ENCODE data around the gene IRAG1.
"Not testable (repeated sequence)": the region's sequence is repeated elsewhere in the genome, so short reads cannot be mapped to it uniquely, and the experiment has no call there.

The IRAG1 gene

GRCh38 chr11:10708131-10708530 is 14.6 kb upstream of the IRAG1 start:
- DNase-seq: no peak

DNA sequence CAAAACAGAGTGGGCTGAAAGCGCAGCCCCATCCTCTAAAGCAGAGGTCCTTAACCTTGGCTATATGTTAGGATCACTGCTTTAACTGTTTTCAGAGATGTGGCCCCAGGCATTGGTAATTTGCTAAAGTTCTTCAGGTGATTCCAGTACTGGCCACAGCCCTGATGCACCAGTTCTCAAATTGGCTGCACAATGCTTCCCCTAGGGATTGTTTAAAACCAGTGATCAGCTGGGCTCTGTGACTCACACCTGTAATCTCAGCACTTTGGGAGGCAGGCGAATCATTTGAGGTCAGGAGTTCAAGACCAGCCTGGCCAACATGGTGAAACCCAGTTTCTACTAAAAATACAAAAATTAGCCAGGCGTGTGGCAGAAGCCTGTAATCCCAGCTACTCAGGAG is 8.4 kb upstream of the IRAG1 start:
- no peak for DNase-seq

GRCh38 chr11:10699072-10699471 is 5.5 kb upstream of the IRAG1 start:
- no peak for DNase-seq

- DNase-seq: no peak
Observed at GRCh38 chr11:10697323-10697620, 3.7 kb upstream of the IRAG1 start.

DNA sequence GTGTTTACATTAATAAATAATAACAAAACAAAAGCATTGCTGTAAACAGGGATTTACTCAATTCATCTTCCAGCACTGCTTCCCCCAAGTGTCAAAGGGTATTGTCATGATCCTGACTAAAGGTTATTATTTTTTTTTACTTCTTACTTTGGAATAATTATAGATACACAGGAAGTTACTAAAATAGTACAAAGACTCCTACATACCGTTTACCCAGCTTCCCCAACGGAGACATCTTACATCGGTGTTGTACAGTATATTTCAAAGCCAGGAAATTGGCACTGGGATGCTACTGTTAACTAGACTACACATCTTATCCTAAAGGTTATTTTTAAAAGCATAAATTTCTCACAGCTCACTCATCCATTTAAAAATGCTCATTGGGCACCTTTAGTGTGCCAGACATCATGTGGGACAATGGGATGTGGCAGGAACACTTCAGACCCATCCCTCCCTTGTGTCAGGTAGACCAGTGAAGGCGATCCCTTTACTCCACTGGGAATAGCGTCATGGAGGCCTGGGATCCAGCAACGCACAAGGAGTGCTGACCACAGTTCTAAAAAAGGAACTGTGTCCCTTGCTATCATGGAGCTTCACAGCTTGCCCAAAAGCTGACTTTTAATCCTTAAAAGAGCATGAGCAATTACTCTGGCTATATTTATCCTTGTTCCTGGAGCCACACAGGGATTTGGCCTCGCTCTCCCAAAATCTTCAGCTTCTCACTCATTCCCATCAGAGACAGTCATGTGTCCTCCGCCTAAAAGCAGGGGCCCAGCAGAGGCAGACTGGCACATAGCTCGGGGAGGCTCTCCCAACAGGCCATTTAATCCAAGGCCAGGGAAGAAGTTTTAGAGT is 3.1 kb upstream of the IRAG1 start:
- no peak for DNase-seq

DNA sequence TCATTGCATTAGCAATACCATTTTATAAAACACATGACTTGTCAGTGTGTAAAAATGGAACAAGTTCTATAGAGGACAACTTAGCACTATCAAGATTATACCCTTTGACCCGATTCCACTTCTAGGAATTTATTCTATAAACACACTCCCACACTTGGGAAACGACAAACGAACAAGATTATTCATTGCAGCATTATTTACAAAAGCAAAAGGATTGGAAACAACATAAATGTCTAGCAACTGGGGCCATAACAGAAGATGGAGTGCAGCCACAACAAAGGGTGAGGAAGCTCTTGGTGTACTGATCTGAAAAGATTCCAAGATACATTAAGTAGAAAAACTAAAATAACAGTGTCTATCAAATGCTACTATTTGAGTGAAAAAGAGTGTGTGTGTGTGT is 2.3 kb upstream of the IRAG1 start:
- DNase-seq: no peak

DNA sequence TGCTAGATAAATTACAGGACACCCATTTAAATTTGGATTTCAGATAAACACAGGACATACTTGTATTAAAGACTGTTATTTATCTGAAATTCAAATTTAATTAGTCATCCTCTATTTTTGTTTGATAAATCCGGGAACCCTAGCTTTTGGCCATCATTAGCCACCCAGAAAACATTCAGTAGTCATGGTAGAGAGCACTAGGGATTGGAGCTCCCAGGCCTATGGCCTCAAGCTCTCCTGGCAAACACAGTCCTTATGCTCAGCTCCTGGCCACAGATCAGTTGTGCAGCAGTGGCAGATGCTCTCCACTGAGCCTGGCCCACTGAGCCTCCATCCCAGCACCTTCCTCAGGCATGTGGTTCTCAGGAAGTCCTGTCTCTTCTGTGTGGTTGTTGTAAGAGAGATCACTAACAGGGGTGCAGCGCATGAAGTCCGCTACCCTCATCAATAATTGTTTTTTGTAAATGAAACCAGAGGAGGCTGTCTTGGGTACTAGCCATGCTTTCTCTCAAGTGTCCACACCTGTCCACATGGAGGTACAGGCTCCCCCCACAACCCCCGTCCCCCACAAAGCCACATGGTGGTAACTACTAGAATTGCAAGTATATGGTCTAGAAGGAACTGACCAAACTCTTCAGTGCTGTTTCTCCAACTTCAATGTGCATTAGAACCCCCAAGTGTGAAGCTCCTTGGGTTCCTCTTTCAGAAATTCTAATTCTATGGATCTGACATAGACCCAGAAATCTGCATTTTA is 1.1 kb upstream of the IRAG1 start:
- no peak for DNase-seq

DNA sequence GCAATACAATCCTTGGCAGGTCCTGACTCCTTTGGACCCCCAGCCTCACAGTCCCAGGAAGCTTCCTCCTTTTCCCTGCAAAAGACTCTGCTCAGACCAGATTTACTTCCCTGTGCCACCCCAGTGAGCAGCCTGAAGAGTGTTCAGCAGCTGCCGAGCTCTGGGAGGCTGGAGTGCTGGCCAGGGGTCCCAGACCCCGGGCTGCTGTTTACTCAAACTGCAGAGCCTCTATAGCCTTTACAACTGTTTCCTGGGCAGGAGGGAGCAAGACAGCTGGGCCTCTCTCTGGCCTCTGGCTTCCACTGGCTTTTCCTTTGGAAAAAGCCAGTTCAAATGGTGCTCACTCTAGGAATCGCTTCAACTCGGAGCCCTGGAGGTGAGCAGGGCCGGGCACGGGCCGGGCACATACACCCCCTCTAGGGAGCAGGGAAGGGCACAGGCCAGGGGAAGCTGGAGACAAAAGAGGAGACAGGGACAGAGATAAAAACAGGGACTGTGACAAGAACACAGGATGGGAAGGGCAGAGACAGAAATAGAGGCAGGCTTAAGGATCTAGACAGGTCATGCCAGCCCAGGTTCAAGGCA is 932 bp downstream of the IRAG1 start:
- DNase-seq: no peak

DNA sequence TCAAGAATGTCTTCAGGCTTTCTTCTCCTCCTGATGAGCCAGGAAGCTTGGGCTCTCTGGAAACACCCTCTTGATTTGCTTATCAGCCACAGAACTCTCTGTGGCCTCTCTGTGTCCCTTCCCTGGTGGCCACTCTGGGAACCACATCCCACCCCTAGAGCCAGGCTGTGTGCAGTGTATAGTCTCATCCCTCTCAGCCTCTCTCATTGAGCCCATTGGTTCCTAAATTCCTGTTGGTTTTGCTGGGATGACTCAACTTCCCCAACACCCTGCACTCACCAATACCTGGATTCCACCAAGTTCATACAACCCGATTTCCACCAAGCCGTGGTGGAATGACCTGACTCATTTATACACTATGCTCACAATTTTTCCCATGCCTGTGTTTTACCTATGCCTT is 5.2 kb downstream of the IRAG1 start:
- DNase-seq: no peak

DNA sequence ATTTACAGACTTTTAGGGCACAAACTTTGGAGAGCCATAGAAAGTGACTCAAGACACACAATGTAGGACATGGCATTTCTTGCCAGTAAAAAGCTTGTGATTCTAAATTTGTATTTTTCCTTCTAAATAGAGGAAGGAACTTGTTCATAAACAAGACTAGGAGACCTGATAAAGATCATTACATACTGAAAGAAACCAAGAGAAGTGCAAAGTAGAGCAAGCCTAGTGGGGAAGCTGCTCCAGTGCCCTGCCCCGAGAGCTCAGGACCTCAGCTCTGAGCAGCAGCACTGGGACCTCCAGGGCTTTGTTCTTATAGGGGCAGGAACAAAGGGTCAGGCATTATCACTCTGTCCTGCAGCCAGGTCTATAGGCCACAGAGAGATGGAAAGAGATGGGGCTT is 7.2 kb downstream of the IRAG1 start:
- no peak for DNase-seq

DNA sequence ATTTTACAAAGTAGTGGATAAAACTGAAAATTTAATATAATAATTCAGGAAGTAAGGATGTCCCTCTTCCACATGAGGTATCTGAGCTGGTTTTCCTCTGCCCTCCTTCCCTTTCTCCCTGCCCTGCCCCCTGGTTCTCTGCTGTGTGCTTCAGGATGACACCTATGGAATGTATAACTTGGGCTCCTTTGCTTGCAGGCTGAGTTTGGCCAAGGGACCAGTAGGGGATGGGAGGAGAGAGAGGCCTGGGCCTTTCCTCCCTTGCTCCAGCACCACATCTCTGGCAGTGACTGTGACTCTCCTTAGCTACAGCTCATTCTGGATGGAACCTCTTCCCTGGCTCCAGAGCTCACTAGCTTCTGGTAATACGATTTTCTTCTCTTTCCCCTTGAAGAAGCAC is 10.1 kb downstream of the IRAG1 start:
- no peak for DNase-seq

GRCh38 chr11:10680956-10681487 is 12.5 kb downstream of the IRAG1 start:
- no peak for DNase-seq

- DNase-seq: not testable (repeated sequence)
Observed at GRCh38 chr11:10680279-10680678, 13.3 kb downstream of the IRAG1 start.

GRCh38 chr11:10679644-10680043 is 13.9 kb downstream of the IRAG1 start:
- no peak for DNase-seq

DNA sequence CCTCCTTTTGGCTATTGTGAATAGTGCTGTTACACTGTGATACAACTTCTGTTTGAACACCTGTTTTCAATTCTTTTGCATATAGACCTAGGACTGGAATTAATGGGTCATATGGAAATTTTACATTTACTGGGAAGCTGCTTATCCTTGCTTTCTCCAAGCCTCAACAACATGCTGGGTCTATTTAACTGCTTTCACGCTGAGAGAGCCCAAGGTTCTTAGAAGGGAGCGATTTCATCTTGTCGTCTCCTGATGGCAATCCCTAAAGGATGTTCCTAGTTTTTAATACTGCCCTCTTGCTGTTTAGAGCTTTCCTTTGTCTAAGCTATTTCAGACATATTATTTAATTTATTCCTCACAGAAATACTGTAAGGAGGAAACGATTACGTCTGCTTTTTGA is 15.5 kb downstream of the IRAG1 start:
- DNase-seq: no peak

DNA sequence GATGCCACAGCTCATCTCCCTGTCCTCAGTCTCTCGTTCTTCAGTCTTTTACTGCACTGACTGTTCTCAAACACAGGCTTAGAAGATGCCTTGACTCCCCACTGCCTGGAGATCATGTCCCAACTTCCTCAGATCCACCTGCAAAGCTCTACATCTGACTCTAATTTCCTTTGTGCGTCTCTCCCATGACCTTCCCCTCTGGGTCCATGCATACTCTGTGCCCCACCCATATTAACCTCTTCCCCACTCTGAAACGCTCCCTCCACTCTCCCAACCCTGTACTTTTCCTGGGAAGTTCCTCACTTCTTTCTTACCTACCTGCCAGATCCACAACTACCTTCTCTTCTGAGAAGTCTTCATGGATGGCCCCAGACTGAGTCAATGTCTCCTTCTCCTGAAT is 16.6 kb downstream of the IRAG1 start:
- no peak for DNase-seq

- DNase-seq: no peak
Observed at GRCh38 chr11:10674911-10675440, 18.6 kb downstream of the IRAG1 start.

- DNase-seq: no peak
Observed at GRCh38 chr11:10674440-10674855, 19.1 kb downstream of the IRAG1 start.

DNA sequence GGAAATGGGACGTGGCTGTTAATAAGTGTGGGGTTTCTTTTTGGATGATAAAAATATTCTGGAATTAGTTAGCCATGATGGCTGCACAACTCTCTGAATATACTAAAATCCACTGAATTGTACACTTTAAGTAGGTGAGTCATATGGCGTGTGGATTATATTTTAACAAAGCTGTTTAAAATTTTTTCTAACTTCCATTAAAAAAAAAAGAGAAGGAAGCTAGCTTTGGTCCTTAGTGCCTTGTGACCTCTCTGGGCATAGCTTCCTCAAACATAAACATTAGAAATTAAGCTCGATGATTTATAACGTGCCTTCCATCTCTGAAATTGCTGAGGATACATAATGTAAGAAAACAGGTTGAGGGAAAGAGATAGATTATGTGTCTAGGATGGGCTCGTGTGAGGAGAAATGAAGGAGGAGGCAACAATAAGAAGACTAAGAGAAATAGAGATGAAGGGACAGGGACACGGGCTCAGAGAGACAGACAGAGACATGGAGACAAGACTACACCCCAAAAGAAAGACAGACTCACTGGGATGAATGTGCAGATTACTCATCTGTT is 20.0 kb downstream of the IRAG1 start:
- DNase-seq: no peak

DNA sequence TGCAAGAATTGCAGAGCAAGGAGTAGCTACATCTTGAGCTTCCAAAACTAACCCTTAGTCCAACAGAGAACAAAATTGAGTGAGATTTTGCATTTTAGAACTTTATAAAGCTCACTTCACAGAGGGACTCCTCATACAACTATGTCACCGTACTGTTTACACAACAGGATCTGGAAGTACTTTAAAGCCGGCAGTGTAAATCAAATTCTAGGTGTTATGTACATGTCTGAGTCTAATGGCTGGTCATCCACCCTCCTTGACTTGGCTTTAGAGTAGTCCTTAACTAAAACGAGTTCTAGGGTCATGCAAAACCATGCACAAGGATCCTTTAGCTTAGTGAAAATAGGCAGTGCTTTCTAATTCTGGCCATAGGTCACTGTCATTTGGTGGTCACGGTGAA is 23.5 kb downstream of the IRAG1 start:
- no peak for DNase-seq

DNA sequence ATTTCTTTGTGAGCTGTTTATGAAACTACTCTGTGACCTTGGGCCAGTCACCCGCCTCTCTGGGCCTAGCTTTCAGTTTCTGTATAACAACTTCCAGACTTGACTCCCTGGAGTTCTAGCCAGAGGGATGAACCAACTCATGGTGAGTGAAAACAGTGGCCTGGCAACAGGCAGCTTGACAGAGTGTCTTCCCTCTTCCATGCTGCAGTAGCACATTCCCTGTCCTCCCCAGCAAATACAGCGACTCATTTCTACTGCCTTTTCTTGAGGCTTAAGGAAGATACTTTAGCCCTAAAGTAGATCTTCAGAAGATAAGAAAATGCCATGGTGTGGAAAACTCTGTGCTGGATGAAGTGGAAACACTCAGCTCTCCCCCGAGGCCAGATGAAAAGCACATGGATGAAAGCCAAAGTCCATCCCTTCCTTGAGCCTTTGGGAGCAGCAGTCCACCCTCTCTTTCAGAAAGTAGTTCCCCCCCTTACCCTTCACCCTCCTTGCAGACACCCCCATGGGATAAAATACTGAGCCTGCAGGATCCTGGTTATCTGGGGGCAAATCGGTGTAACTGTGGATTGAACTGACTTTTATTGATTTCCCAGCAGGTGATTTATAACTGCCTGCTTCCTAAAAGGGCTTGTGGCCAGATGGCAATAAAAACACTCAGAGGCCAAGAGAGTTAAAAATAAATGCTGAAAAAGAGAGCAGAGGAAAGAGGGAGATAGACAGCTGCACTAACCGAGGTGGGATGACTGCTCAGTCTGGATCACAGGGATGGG is 24.1 kb downstream of the IRAG1 start:
- DNase-seq: peak; percentile 43

DNA sequence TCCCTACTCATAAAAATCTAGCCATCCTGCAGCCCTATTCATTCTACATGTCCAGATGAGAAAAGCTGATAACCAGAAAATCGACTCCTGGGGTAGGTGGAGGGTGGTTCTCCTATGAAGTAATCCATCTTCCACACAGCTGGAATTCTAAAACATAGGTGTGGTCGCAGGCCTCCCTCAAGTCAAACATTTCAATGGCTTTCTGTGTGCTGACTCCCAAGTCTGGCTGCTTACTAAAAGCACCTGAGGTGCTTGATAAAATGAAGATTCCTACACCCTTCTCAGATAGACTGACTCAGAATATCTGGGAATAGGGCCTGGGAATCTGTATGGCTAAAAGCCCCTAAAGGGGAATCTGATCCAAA is 26.1 kb downstream of the IRAG1 start:
- DNase-seq: no peak

Measured in retina (tissue), 1 donor.